Uterus (tissue), 4 donors: Measurements from ENCODE around the gene PIGH. TPM values are rescaled to one million over a fixed set of nuclear protein-coding genes. Genes with fewer than 3 reads are reported as not detected.
"Not testable (repeated sequence)": the region's sequence is repeated elsewhere in the genome, so short reads cannot be mapped to it uniquely, and the experiment has no call there.

ENCODE experiments used
- DNase-seq, 2 donors: peaks; one replicate each; pipeline ENCODE4 v3.0.0-alpha.2; 2019 to 2020
- H3K27ac ChIP-seq, 2 donors: fragments of 200-600 bp; sonication (generic); 1 replicate in 1 of 2; 2 replicates in 1 of 2; pipeline ENCODE4 v1.5.1; 2016 to 2018
- H3K27me3 ChIP-seq, 2 donors: fragments of 200-600 bp; sonication (generic); one replicate each; pipeline ENCODE4 v1.5.1; 2018 to 2019; ENCODE audit warnings: control low read depth in 1 of 2
- H3K36me3 ChIP-seq, 2 donors: fragments of 200-600 bp; sonication (generic); one replicate each; pipeline ENCODE4 v1.5.1; 2019; ENCODE audit warnings: control low read depth in 1 of 2
- H3K4me1 ChIP-seq, 2 donors: fragments of 200-600 bp; sonication (generic); one replicate each; pipeline ENCODE4 v1.5.1; 2018 to 2019; ENCODE audit warnings: control low read depth in 1 of 2
- H3K4me3 ChIP-seq, 2 donors: fragments of 200-600 bp; sonication (generic); 1 replicate in 1 of 2; 2 replicates in 1 of 2; pipeline ENCODE4 v1.5.1; 2018 to 2019; ENCODE audit warnings: mild to moderate bottlenecking in 1 of 2
- H3K9me3 ChIP-seq, 2 donors: fragments of 200-600 bp; sonication (generic); one replicate each; pipeline ENCODE4 v1.5.1; 2019; ENCODE audit warnings: control low read depth in 1 of 2
- CTCF ChIP-seq, 4 experiments: fragments of 200-600 bp in 2 of 4; fragments of 450-650 bp in 2 of 4; sonication (generic) in 2 of 4; IDR thresholded peaks; one replicate each; pipeline ENCODE4 v1.5.1; 2016 to 2019; ENCODE audit warnings: antibody characterized with exemption in 4 of 4, mild to moderate bottlenecking in 2 of 4, moderate library complexity in 1 of 4
- POLR2A ChIP-seq, 2 donors: fragments of 450-650 bp; IDR thresholded peaks; one replicate each; pipeline ENCODE4 v1.6.1; 2016; ENCODE audit warnings: antibody characterized with exemption in 2 of 2, mild to moderate bottlenecking in 1 of 2, moderate library complexity in 1 of 2
- intact Hi-C: fragments of 100-400 bp; cut with DNase I; formaldehyde crosslinking; loops from one replicate; pipeline ENCODE4 v1.15.1; 2023; ENCODE audit warnings: low total_unique reads
- total RNA-seq, 4 donors: library from RNA; depleted of rRNA in 3 of 4; stranded (reverse); fragments of >200 nt in 3 of 4; gene quantifications; one replicate each; pipeline versions ENCODE4 v1.1.0 to v1.2.4, GENCODE V29; 2014 to 2023
- donor health status: DM: yes; HTN: yes; CAD: no.

The PIGH gene
- total RNA-seq, 4 donors from 2014 or later = 12.8 to 27.1 (median 14.0) TPM

- no peak overlapping the region for H3K4me3 ChIP-seq
- no peaks in the 10 kb centered on the region for H3K9me3 ChIP-seq
- no peak for DNase-seq
- H3K27ac ChIP-seq = no peak overlapping the region
- TF ChIP-seq CTCF (IDR thresholded peaks at IDR 0.05) (no peak), POLR2A (IDR thresholded peaks at IDR 0.05) (no peak)
- intact Hi-C loops = no loop called here
- no peaks in the 10 kb centered on the region for H3K36me3 ChIP-seq
- no peaks in the 10 kb centered on the region for H3K4me1 ChIP-seq
- H3K27me3 ChIP-seq = no peaks in the 10 kb centered on the region
Measured at GRCh38 chr14:67609642-67610310, 9.7 kb upstream of the PIGH start.

- no peaks in the 10 kb centered on the region for H3K9me3 ChIP-seq
- intact Hi-C loops = no loop called here
- no peak for TF ChIP-seq CTCF (IDR thresholded peaks at IDR 0.05)
- no peak for TF ChIP-seq POLR2A (IDR thresholded peaks at IDR 0.05)
- no peaks in the 10 kb centered on the region for H3K27me3 ChIP-seq
- no peaks in the 10 kb centered on the region for H3K4me1 ChIP-seq
- no peak overlapping the region for H3K27ac ChIP-seq
- no peaks in the 10 kb centered on the region for H3K36me3 ChIP-seq
- H3K4me3 ChIP-seq = no peak overlapping the region
- no peak for DNase-seq
Measured at GRCh38 chr14:67607646-67608045, 7.6 kb upstream of the PIGH start.

- no peak for TF ChIP-seq POLR2A (IDR thresholded peaks at IDR 0.05)
- TF ChIP-seq CTCF (IDR thresholded peaks at IDR 0.05) = no peak
- Histone ChIP-seq H3K9me3 (no peaks in the 10 kb centered on the region), H3K27ac (no peak overlapping the region), H3K36me3 (no peaks in the 10 kb centered on the region), H3K4me3 (no peak overlapping the region), H3K4me1 (no peaks in the 10 kb centered on the region), H3K27me3 (no peaks in the 10 kb centered on the region)
- DNase-seq = no peak
- intact Hi-C loops = no loop called here
Measured at GRCh38 chr14:67602995-67603545, 3.0 kb upstream of the PIGH start.

- TF ChIP-seq CTCF (IDR thresholded peaks at IDR 0.05) = no peak
- TF ChIP-seq POLR2A (IDR thresholded peaks at IDR 0.05) = no peak
- Histone ChIP-seq H3K4me1 (no peaks in the 10 kb centered on the region), H3K4me3 (no peak overlapping the region), H3K27ac (no peak overlapping the region), H3K27me3 (no peaks in the 10 kb centered on the region), H3K36me3 (no peaks in the 10 kb centered on the region), H3K9me3 (no peaks in the 10 kb centered on the region)
- no peak for DNase-seq
- intact Hi-C loops = no loop called here
Measured at GRCh38 chr14:67602076-67602475, 2.0 kb upstream of the PIGH start.

GRCh38 chr14:67600562-67600974 is 500 bp upstream of the PIGH start:
- H3K9me3 ChIP-seq, intact Hi-C loops, H3K4me1 ChIP-seq, H3K27me3 ChIP-seq, H3K36me3 ChIP-seq, DNase-seq: not testable (repeated sequence)
- Histone ChIP-seq H3K27ac (peak overlapping the region; percentile 90 to 95), H3K4me3 (peak overlapping the region; percentile 72 to 89)
